Progenitor cell of endocrine pancreas (in vitro differentiated cells): ENCODE measurements around the gene PSMD1. TPM values are rescaled to one million over a fixed set of nuclear protein-coding genes. Genes with fewer than 3 reads are reported as not detected.

Source experiments
- DNase-seq: peaks from one replicate; pipeline ENCODE4 v3.0.0; 2021; ENCODE audit warnings: low spot score; ENCODE audit not compliant: unreplicated experiment
- H3K27ac Mint-ChIP-seq: 2 replicates; pipeline ENCODE4 v1.8.0; 2021; ENCODE audit warnings: mild to moderate bottlenecking, moderate library complexity, mixed read lengths
- H3K27me3 Mint-ChIP-seq: 2 replicates; pipeline ENCODE4 v1.8.0; 2021; ENCODE audit warnings: mixed read lengths
- H3K36me3 Mint-ChIP-seq: 2 replicates; pipeline ENCODE4 v1.8.0; 2022; ENCODE audit warnings: mixed read lengths; ENCODE audit not compliant: insufficient read depth
- H3K4me1 Mint-ChIP-seq: 2 replicates; pipeline ENCODE4 v1.8.0; 2021; ENCODE audit warnings: low read depth, mixed read lengths
- H3K4me3 Mint-ChIP-seq: 2 replicates; pipeline ENCODE4 v1.8.0; 2021; ENCODE audit warnings: low read depth, mild to moderate bottlenecking, moderate library complexity, mixed read lengths
- H3K9me3 Mint-ChIP-seq: 2 replicates; pipeline ENCODE4 v1.8.0; 2021; ENCODE audit warnings: low read depth, mixed read lengths
- CTCF ChIP-seq: fragments of 200-600 bp; sonication (generic); IDR thresholded peaks from one replicate; pipeline ENCODE4 v1.5.0; 2021; ENCODE audit warnings: antibody characterized with exemption, mild to moderate bottlenecking; ENCODE audit not compliant: unreplicated experiment
- total RNA-seq: library from RNA; stranded (reverse); gene quantifications from 2 replicates; pipeline ENCODE4 v1.2.1, GENCODE V29; 2021

PSMD1 gene
- total RNA-seq, 1 donor from 2014 or later: 99.0 TPM

DNA sequence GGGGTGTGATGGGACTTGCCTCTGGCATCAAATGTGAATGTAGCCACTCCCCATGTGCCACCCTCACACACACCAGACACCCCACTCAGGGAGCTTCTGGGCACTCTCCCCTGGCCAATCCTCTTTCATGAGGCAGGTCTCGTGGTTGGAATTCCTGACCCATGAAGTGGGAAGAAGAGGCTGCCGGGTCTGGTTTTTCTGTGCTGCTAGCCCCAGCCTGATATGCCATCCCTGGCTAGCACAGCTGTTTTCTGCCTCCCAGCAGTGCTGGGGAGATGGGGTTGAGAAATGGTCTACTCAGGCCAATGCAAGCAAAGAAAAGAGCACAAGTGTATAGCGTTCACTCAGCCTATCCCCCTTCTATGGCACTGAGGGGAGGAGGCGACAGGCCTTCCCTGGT, 20.5 kb upstream of the PSMD1 start:
- H3K4me1 Mint-ChIP-seq: peaks cover 17% of the 10 kb centered on the region
- DNase-seq: no peak
- H3K27me3 Mint-ChIP-seq: peaks cover 46% of the 10 kb centered on the region
- H3K9me3 Mint-ChIP-seq: no peaks in the 10 kb centered on the region
- peak overlapping the region; percentile 61 for H3K4me3 Mint-ChIP-seq
- no peak overlapping the region for H3K27ac Mint-ChIP-seq
- H3K36me3 Mint-ChIP-seq: peaks cover 4% of the 10 kb centered on the region
- no peak for TF ChIP-seq CTCF

DNA sequence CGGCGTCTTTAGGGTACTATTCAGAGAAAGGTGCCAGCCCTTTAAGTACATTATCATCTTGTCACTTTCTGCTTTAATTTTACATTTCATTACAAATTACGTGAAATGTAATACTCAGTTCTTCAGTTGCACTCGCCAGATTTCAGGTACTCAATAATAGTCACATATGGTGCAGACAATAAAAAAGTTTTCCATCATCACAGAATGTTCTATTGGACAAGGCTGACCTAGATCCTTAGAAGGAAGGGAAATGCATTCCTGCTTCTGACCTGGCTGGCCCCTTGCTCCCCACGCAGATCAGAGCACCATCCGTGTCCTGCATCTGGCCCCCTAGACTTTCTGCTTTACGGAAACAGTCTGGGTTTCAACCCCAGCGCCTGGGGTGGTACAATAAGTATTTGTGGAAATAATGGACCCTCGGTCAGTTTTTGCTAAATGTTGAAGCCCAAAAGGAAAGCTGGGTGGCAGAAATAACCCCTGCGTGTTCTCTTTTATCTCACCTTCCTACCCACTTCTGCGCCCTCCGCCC, 20.0 kb upstream of the PSMD1 start:
- H3K27me3 Mint-ChIP-seq: peaks cover 46% of the 10 kb centered on the region
- peak overlapping the region; percentile 61 for H3K4me3 Mint-ChIP-seq
- H3K9me3 Mint-ChIP-seq: no peaks in the 10 kb centered on the region
- peaks cover 4% of the 10 kb centered on the region for H3K36me3 Mint-ChIP-seq
- H3K4me1 Mint-ChIP-seq: peaks cover 17% of the 10 kb centered on the region
- no peak for DNase-seq
- TF ChIP-seq CTCF: no peak
- no peak overlapping the region for H3K27ac Mint-ChIP-seq

- Mint-ChIP-seq H3K4me1 (peaks cover 17% of the 10 kb centered on the region), H3K9me3 (no peaks in the 10 kb centered on the region), H3K4me3 (peak within 1 kb of the TSS; percentile 69), H3K27me3 (peaks cover 42% of the 10 kb centered on the region), H3K36me3 (peaks cover 4% of the 10 kb centered on the region), H3K27ac (peak within 1 kb of the TSS; percentile 82)
- TF ChIP-seq CTCF: no peak
- peak; percentile 29 for DNase-seq
These were observed 19.4 kb upstream of the PSMD1 start, which contains the start of gene C2orf72 for GRCh38 chr2:231037202-231037730. Gene C2orf72 (plus strand): TSS chr2:231037523. CDS start chr2:231037566, 43 bp downstream.

GRCh38 chr2:231037731-231038482, 18.8 kb upstream of the PSMD1 start:
- H3K4me3 Mint-ChIP-seq: peak overlapping the region; percentile 69
- H3K36me3 Mint-ChIP-seq: peaks cover 4% of the 10 kb centered on the region
- no peaks in the 10 kb centered on the region for H3K9me3 Mint-ChIP-seq
- no peak for DNase-seq
- peaks cover 41% of the 10 kb centered on the region for H3K27me3 Mint-ChIP-seq
- peak; percentile 19 for TF ChIP-seq CTCF
- no peak overlapping the region for H3K27ac Mint-ChIP-seq
- peaks cover 17% of the 10 kb centered on the region for H3K4me1 Mint-ChIP-seq

- TF ChIP-seq CTCF: no peak
- peaks cover 41% of the 10 kb centered on the region for H3K27me3 Mint-ChIP-seq
These were observed 18.0 kb upstream of the PSMD1 start for GRCh38 chr2:231038483-231039293.

More at GRCh38 chr2:231038483-231039293, 18.0 kb upstream of the PSMD1 start:
- H3K4me3 Mint-ChIP-seq: peak overlapping the region; percentile 69
- no peak for DNase-seq
- no peaks in the 10 kb centered on the region for H3K9me3 Mint-ChIP-seq
- H3K36me3 Mint-ChIP-seq: peaks cover 4% of the 10 kb centered on the region
- H3K27ac Mint-ChIP-seq: no peak overlapping the region
- H3K4me1 Mint-ChIP-seq: peaks cover 13% of the 10 kb centered on the region
